Stimulated activated CD4-positive, alpha-beta T cell treated with anti-CD3 and anti-CD28 coated beads, Interleukin-4, amount 100 ng/mL, for 1 hour (primary cell): ENCODE data around the gene UMOD.
A peak's percentile ranks its signal among the peaks of the same experiment; 100 is the strongest.

Source experiments
- DNase-seq: peaks from one replicate; pipeline ENCODE4 v3.0.0-alpha.2; 2020

Gene UMOD

DNA sequence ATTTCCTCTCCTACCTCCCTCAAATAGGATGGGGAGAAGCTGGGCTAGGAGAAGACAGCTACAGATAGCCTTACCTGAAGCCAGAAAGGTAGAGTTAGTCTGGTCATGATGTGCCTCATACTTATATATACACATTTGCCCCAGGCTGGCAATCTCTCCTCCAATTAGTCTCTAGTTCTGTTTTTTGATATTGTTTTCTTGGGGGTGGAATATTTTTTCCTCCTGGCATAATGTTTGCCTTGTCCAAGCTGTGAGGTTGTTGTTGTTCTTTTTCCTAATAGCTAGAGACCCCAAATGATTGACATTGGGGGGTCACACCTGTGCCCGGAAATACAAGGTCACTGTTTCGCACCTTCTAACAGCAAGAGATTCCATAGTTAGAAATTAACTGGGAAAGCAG is at the start of gene UMOD:
TSS of gene UMOD (minus strand) at position 101 of the 400 bp plus-strand sequence. CDS start 1,978 bp downstream, outside the sequence.
- DNase-seq = no peak

- DNase-seq = no peak
Measured at GRCh38 chr16:20401475-20402016, 49.0 kb upstream of the UMOD start.

- DNase-seq = no peak
Measured at GRCh38 chr16:20401066-20401465, 48.6 kb upstream of the UMOD start.

GRCh38 chr16:20399185-20399584 is 46.7 kb upstream of the UMOD start:
- no peak for DNase-seq

DNA sequence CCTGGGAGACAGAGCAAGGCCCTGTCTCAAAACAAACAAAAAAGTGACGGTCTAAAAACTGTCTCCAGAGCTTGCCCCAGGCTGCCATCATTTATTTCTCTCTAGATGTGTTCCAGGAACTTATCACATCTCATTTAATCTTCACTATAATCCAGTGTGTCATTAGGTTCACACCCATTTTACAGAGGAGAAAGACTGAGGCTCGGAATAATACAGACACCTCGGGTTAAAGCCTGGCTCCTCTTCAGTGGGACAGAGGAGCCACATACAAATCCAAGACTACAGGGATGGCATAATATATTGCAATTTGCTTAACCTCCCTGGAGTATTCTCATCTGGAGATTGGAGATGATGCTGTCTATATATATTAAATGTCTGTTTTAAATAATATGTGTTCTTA is 46.1 kb upstream of the UMOD start:
- no peak for DNase-seq

- DNase-seq = no peak
Measured at GRCh38 chr16:20397468-20398074, 45.1 kb upstream of the UMOD start.

DNA sequence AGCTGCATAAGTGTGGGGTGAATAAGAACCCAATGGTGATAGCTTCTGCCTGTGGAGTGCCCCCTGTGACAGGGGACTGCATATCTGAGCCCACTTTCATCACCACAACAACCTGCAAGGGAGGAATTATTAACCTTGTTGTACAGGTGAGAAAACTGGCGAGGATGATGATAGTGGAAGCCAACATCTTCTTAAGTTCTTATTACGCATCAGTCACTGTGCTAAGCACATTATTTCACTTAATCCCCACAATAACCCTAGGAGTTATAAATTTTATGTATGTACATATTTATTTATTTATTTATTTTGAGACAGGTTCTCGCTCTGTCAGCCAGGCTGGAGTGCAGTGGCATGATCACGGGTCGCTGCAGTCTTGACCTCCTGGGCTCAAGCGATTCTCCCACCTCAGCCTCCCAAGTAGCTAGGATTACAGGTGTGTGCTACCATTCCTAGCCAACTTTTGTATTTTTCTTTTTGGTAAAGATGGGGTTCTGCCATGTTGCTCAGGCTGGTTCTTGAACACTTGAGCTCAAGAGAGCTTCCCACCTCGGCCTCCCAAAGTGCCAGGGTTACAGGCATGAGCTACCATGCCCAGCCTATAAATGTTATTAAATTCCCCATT is 44.4 kb upstream of the UMOD start:
- DNase-seq = no peak

DNA sequence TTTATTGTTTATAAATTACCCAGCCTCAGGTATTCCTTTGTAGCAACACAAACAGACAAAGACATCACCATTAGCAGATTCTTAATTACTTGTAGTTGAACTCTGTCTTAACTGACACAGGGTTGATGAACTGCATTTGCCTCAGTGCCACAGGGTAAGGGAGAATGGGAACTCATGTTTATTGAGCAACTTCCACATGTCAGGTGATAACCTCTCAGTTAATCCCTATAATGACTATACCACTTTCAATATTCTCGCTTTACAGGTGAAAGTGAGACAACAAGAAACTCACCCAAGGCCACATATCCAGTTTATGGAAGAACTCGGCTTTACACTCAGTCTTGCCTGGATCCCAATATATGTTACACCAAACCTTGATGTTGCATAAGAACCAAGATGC is 43.4 kb upstream of the UMOD start:
- DNase-seq = no peak

- no peak for DNase-seq
Measured at GRCh38 chr16:20393801-20394577, 41.5 kb upstream of the UMOD start.

DNA sequence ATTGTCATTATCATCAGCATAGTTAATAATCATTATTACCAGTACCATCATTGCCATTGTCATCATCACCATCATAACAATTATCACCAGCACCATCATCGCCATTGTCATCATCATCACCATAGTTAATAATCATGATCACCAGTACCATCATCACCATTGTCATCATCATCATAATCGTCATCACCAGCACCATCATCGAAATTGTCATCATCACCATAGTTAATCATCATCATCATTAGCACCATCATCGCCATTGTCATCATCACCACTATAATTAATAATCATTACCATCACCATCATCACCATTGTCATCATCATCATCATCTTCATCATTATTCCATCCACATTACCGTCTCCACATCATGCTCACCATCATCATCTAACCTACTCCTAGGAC is 38.5 kb upstream of the UMOD start:
- DNase-seq = no peak

DNA sequence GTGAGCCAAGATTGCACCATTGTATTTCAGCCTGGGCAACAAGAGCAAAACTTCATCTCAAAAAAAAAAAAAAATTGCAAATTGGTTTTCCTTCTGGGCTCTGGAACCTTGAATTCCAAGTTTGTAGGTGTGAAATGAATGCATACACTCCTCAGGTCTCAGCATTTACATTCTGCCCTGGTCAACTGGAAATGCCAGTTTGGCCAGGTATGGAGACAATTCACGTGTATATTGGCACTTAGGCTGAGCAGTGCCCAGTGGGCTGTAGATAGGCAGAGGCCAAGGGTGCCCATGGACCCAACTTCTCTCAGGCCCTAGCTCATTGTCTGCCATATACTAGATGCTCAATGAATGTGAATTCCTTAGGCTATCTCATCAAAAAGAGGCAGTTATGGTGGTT is 36.3 kb upstream of the UMOD start:
- DNase-seq = no peak

GRCh38 chr16:20387978-20388377 is 35.5 kb upstream of the UMOD start:
- no peak for DNase-seq

DNA sequence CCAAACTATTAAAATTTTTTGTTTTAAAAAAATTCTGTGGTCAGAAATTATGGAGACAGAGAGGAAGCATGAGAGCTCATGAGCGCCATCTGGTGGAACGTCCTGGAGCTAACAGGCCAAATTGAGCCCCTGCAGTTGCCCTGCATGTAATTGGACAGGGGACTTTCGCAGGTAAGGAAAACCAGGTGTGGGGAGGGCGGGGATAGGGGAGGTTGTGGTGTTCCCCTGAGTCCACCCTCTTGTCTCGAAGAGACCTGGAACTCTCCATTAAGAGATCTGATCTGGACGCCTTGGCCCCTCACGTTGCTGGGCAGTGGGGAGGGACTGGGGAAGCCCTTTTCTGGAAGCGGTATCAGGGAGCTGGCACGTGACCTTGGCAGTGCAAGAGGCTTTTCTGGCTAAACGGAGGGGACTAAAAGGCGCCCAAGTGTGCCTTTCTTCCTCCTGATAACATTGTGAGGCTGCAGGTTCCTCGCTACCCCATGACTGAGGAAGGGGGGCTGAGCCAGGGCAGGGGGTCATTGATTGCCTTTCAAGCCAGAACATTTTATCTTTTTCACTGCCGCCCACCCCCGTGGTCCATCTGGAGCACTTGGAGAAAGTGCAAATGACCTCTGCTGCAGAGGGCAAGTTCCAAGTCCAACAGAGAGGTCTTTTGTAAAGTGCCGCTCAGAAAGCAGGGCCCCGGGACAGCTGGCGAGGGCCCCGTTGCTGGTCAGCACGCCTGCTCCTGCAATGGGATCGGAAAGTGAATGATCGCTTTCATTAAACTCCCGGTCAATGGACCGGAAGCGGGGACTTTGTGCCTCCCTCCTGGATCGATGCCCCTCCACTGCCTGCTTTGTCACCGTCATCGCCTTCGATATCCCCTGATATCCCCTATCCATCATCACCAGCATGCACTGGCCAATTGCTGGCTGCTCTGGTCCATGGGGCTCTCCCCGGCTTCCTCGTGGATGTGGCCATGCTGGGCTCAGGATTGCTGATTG is 33.6 kb upstream of the UMOD start:
- DNase-seq = peak; percentile 57

DNA sequence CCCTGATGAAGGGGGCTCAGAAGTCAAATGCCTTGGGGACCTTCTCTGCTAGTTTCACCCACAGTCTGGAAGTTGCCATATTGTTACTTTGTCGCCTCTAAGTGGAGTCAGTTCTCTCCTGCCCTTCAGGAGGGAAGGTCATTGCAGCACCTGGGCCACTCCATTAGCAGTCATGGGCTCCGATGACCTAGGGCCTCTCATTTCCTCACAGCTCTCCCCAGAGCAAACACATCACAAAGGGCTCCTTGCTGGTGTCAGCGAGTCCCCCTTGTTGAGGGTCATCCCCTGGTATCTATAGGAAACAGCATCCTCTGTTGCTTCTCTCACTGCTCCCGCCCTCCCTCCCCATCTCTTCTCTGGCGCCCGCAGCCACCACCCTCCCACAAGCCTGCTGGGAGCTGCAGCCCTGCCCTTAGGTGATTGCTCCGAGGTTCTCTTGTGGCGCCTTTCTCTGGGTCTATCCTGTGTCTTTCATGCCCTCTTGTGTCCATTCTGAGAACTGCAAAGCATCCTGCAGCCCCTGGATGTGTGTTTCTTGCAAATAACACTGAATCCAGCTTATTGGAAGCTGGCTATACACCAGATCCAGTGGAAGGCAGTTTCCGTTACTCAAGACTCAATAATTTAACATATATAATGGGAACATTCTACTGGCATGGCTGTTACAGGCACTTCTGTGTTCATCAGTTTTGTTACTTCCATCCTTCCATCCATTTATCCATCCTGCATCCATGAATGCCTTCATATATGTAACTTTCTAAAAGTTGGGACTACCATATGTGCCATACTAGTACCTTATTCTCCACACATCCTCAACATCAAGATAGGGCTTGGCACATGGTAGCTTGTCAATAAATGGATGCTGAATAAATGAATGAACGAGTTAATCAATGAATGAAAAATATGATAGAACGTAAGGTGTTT is 30.9 kb upstream of the UMOD start:
- peak; percentile 20 for DNase-seq

DNA sequence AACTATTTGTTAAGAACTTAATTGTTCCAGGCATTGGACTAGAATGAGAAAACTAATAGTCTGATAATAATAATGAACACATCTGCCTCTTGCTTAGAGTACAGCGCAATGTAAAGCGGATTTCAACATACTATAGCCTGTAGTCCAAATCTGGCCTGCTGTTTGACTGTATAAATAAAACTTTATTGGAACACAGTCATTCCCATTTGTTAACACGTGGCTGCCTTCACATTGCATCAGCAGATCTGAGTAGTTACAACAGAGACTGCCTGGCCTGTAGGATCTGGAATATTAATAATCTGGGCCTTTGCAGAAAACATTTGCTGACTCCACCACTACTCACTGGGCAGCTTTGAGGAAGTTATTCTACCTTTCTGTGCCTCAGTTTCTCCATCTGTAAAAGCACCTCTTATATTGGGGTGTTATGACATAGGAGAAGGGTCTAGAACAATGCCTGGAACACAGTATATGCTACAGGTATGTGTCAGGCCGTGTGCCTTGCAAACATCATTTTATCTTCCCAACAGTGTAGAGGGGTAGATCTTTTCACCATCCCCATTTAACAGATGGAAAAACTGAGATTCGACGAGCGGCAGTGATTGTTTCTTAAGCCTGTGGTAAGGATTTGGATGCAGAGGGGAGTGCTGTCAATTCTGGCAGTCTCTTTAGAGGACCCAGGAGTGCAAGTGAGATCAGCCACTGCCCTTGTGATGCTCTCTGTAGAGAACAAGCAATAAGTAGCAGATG is 29.9 kb upstream of the UMOD start:
- no peak for DNase-seq

- no peak for DNase-seq
Measured at GRCh38 chr16:20380782-20381181, 28.3 kb upstream of the UMOD start.

DNA sequence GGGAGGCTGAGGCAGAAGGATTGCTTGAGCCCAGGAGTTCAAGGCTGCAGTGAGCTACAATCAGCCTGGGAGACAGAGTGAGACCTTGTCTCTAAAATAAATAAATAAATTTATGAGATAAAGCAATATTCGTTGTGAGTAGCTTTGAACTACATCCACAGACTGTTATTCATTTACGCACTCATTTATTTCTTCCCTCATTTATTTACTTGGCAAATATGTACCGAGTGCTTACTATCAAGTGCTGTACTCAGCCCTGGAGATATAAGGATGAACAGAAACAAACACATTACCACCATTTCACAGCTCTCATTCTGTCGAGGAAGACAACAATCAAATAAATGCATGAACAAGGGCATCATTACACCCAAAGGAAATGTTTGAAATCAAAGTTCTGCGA is 24.7 kb upstream of the UMOD start:
- DNase-seq = no peak

DNA sequence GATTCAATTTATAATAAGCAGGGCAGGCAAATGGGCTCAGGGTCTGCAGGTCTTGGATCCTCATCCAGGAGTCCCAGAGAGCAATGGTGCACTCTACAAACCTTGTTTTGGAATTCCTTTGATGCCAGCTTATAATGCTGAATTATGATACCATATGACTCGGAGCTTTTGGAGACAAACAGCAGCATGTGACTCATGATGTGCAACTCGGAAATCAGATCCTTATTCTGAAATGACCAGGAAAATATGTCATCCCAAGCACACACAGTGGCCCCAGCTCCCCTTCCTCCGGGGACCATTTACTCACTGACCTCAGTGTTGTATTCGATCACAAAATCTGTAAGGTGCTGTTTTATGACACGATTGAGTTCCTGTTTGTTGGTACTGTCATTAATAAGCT is 20.2 kb upstream of the UMOD start:
- DNase-seq = no peak

DNA sequence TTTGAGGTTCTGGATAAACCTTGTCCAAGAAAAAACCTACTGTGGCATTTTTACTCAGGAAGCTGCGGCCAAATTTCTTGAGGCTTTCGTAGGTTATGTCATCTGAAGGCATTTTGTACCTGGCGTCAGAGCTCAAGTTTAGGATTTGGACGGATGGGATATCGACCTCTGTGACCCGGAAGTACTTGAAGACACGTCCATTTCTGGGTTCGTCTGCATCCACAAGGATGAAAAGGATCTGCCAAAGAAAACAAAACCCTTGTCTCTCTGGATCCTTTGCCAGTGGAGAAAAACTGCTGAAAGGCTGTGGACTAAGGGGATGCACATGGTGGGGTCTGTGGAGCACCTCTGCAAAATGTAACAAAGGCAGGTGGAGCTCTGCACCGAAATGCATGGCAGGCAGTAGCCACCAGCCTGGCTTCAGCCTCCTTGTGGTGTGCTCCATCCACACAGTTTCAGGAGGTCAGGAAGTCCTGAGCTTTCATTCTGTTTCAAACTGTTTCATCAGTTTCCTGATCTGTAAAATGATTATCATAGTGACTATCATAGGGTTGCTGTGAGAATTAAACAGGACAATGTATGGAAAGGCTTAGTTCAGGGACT is 17.0 kb upstream of the UMOD start:
- no peak for DNase-seq

- no peak for DNase-seq
Measured at GRCh38 chr16:20364051-20364450, 11.5 kb upstream of the UMOD start.
